ENCODE results near the gene AMZ1. TPM values are rescaled to one million over a fixed set of nuclear protein-coding genes. Genes with fewer than 3 reads are reported as not detected.

The AMZ1 gene
- total RNA-seq, 2 donors from 2014 or later = 0.66 to 1.6 TPM

DNA sequence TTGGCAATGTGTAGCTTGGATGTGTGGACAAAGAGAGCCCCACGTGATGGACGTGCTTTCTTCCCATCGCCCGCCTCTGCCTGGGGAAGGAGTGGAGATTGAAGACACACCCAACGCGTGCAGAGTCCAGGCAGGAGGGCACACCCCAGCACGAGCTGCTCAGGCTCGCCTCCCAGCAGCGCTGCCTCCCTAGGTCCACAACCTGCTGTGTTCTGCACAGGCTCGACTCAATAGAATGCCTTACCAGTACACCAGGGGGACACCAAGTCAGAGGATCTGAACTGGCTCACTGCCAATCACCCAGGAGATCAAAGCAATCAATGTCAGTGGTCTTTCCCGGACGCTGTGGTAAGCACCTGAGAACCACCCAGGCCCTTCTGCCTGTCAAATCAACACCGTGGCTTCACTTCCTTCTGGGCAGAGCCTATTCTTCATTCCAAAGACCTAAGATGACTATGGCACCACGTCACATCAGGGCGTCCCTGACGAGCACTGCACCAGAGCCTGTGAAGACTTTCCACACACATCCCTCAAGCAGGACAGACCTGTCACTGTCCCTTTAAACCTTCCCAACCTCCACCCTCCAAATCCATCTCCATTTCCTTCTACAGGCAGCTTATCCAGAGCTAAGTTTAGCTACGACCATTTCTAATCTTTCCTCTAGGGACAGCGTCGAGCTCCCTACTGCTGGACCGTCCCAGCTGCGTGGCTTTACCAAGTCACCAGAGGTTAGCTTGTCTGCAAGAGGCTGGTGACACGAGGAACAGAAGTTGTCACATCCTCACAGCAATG is 72.3 kb downstream of the AMZ1 start:
- no peak overlapping the region for H3K4me3 Mint-ChIP-seq
- H3K36me3 Mint-ChIP-seq (ENCODE audit: low read depth) = peaks cover 41% of the 10 kb centered on the region
- DNase-seq = peak; percentile 87
- Histone ChIP-seq H3K27ac (ENCODE audit: low read depth, low read length) (peak overlapping the region; percentile 61), H3K4me1 (ENCODE audit: control insufficient read depth, insufficient read depth, low read length) (no peaks in the 10 kb centered on the region), H3K4me3 (ENCODE audit: low read length) (no peak overlapping the region), H3K36me3 (ENCODE audit: control insufficient read depth, insufficient read depth, low read length) (peaks cover 18% of the 10 kb centered on the region), H3K9ac (ENCODE audit: extremely low read depth, low read length, poor library complexity, severe bottlenecking) (no peak overlapping the region), H3K27me3 (ENCODE audit: control insufficient read depth, insufficient read depth, low read length, poor library complexity, severe bottlenecking) (no peaks in the 10 kb centered on the region), H3K9me3 (ENCODE audit: control insufficient read depth, low read length) (no peaks in the 10 kb centered on the region)
- TF ChIP-seq, protein P1, sequence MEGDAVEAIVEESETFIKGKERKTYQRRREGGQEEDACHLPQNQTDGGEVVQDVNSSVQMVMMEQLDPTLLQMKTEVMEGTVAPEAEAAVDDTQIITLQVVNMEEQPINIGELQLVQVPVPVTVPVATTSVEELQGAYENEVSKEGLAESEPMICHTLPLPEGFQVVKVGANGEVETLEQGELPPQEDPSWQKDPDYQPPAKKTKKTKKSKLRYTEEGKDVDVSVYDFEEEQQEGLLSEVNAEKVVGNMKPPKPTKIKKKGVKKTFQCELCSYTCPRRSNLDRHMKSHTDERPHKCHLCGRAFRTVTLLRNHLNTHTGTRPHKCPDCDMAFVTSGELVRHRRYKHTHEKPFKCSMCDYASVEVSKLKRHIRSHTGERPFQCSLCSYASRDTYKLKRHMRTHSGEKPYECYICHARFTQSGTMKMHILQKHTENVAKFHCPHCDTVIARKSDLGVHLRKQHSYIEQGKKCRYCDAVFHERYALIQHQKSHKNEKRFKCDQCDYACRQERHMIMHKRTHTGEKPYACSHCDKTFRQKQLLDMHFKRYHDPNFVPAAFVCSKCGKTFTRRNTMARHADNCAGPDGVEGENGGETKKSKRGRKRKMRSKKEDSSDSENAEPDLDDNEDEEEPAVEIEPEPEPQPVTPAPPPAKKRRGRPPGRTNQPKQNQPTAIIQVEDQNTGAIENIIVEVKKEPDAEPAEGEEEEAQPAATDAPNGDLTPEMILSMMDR (conservative IDR thresholded peaks at IDR 0.05) = peak; percentile 75
- WGBS, 2 experiments (ENCODE audit: insufficient coverage in 1 of 2, insufficient read length in 1 of 2) = 64 to 83% methylated on average over 10 to 22 of the region's 22 CpGs
- peaks cover 14% of the 10 kb centered on the region for H3K4me1 Mint-ChIP-seq
- no peaks in the 10 kb centered on the region for H3K9me3 Mint-ChIP-seq
- H3K27ac Mint-ChIP-seq = peak overlapping the region; percentile 0
- no peaks in the 10 kb centered on the region for H3K27me3 Mint-ChIP-seq (ENCODE audit: insufficient read depth)

DNA sequence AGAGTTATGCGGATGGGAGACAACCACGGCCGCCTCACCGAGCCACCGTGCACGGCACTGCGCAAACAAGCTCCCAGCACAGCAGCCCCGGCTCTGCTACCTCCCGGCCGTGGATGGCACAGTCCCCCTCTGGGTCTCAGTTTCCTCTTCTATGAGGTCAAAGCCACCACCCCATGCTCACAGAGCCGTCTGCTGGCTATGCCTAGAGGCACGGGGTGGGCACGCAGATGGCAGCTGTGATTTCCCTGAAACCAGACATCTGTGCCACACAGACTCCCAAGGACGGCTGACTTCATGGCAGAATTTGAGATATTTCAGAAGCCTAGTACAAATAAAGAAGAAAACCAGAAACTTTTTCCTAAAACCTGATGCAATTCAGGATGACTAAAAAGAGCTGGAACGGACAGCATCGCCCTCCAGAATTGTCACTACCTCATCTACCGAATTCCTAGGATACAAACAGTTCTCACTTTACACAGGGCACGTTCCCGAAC is 73.2 kb downstream of the AMZ1 start:
- WGBS, 2 experiments (ENCODE audit: insufficient coverage in 1 of 2, insufficient read length in 1 of 2) = 95 to 97% methylated on average over 19 of the region's 19 CpGs
- H3K9me3 Mint-ChIP-seq = no peaks in the 10 kb centered on the region
- peaks cover 14% of the 10 kb centered on the region for H3K4me1 Mint-ChIP-seq
- Histone ChIP-seq H3K4me3 (ENCODE audit: low read length) (no peak overlapping the region), H3K9ac (ENCODE audit: extremely low read depth, low read length, poor library complexity, severe bottlenecking) (no peak overlapping the region), H3K9me3 (ENCODE audit: control insufficient read depth, low read length) (no peaks in the 10 kb centered on the region), H3K4me1 (ENCODE audit: control insufficient read depth, insufficient read depth, low read length) (no peaks in the 10 kb centered on the region), H3K27ac (ENCODE audit: low read depth, low read length) (no peak overlapping the region), H3K27me3 (ENCODE audit: control insufficient read depth, insufficient read depth, low read length, poor library complexity, severe bottlenecking) (no peaks in the 10 kb centered on the region), H3K36me3 (ENCODE audit: control insufficient read depth, insufficient read depth, low read length) (peaks cover 18% of the 10 kb centered on the region)
- DNase-seq = no peak
- TF ChIP-seq, protein P1 (conservative IDR thresholded peaks at IDR 0.05) = no peak
- H3K4me3 Mint-ChIP-seq = no peak overlapping the region
- H3K36me3 Mint-ChIP-seq (ENCODE audit: low read depth) = peaks cover 36% of the 10 kb centered on the region
- peak overlapping the region; percentile 0 for H3K27ac Mint-ChIP-seq
- no peaks in the 10 kb centered on the region for H3K27me3 Mint-ChIP-seq (ENCODE audit: insufficient read depth)

DNA sequence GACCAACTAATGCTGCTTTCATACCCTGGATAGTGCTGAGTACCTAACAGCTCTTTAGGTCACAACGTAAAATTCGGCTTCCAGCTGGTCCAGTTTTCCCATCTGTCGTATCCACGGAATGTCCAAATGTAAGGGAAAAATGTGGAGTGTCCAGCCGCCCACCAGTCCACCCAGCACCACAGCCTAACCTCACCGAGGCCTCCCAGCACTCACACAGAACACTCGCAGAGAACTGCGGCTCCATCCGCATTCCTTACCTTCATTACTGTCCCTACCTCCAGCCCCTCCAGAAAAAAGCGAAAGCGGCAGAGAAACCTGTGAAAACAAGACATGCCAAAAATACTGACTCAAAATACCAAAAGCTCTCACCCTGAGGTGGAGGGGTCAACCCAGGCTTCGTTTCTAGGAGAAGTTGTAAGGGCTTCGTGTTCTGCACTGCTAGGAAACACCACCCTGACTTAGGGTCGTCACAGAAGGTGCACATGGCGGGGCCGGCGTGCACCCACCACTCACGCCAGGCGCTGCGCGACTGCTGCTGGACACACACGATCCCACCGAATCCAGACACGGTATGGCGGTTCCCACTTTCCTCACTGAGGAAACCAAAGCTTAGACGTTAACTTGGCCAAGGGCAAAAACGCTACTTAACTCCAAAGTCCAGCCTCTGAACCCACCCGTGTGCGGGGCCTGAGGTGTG is 73.9 kb downstream of the AMZ1 start:
- Histone ChIP-seq H3K9ac (ENCODE audit: extremely low read depth, low read length, poor library complexity, severe bottlenecking) (no peak overlapping the region), H3K4me1 (ENCODE audit: control insufficient read depth, insufficient read depth, low read length) (no peaks in the 10 kb centered on the region), H3K4me3 (ENCODE audit: low read length) (no peak overlapping the region), H3K9me3 (ENCODE audit: control insufficient read depth, low read length) (no peaks in the 10 kb centered on the region), H3K27me3 (ENCODE audit: control insufficient read depth, insufficient read depth, low read length, poor library complexity, severe bottlenecking) (no peaks in the 10 kb centered on the region), H3K36me3 (ENCODE audit: control insufficient read depth, insufficient read depth, low read length) (peaks cover 18% of the 10 kb centered on the region), H3K27ac (ENCODE audit: low read depth, low read length) (no peak overlapping the region)
- no peaks in the 10 kb centered on the region for H3K9me3 Mint-ChIP-seq
- DNase-seq = no peak
- WGBS, 2 experiments (ENCODE audit: insufficient coverage in 1 of 2, insufficient read length in 1 of 2) = 94 to 95% methylated on average over 25 to 29 of the region's 29 CpGs
- H3K4me1 Mint-ChIP-seq = peaks cover 14% of the 10 kb centered on the region
- no peak overlapping the region for H3K4me3 Mint-ChIP-seq
- no peaks in the 10 kb centered on the region for H3K27me3 Mint-ChIP-seq (ENCODE audit: insufficient read depth)
- H3K36me3 Mint-ChIP-seq (ENCODE audit: low read depth) = peaks cover 33% of the 10 kb centered on the region
- TF ChIP-seq, protein P1 (conservative IDR thresholded peaks at IDR 0.05) = no peak
- H3K27ac Mint-ChIP-seq = peak overlapping the region; percentile 29

Measured in endodermal cell (in vitro differentiated cells).